Measurements from ENCODE around the gene SOX11.

- peak; percentile 62 for TF ChIP-seq EZH2 (IDR thresholded peaks at IDR 0.05; ENCODE audit: borderline replicate concordance)
- TF ChIP-seq CTCF (IDR thresholded peaks at IDR 0.05; ENCODE audit: poor library complexity): no peak
Measured at GRCh38 chr2:5693287-5694201, 1.4 kb downstream of the SOX11 start.
